Esophagus muscularis mucosa (tissue), 3 donors: ENCODE data around the gene TSPAN6.

ENCODE experiments used
- POLR2A ChIP-seq: fragments of 450-650 bp; IDR thresholded peaks from one replicate; pipeline ENCODE4 v1.6.1; 2017; ENCODE audit warnings: antibody characterized with exemption, moderate library complexity, mild to moderate bottlenecking, low read depth
- POLR2AphosphoS5 ChIP-seq, 2 donors: sonication (generic); formaldehyde crosslinking; IDR thresholded peaks; one replicate each; pipeline ENCODE4 v1.6.1; 2017; ENCODE audit warnings: antibody characterized with exemption in 2 of 2
- TF ChIP-seq, protein P1 (sequence below), 3 experiments: fragments of 200-600 bp in 2 of 3; fragments of 450-650 bp in 1 of 3; sonication (generic) in 2 of 3; IDR thresholded peaks; one replicate each; pipeline ENCODE4 v1.5.1; 2017 to 2019; ENCODE audit warnings: antibody characterized with exemption in 3 of 3, mild to moderate bottlenecking in 2 of 3, moderate library complexity in 1 of 3

DNA sequence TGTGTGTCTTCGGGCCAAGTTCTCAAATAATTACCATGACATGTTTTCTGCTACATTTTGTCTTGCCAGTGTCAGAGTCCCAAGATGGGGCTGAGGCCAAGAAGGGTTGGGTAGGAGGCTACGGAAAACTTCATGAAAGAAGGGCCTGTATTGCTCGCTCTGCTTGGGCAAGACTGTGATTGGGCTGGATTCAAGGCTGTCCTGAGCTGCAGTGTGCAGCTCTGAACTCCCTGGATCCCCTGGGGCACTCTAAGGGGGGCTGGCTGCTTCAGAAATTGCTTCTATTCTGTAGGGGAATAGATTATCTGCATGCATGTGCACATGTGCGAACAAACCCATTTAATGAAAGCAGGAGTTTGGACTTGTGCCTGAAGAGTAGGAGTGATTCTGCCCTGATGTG lies 13.6 kb downstream of the TSPAN6 start:
- TF ChIP-seq POLR2A (no peak), POLR2AphosphoS5 (IDR thresholded peaks at IDR 0.05) (no peak)
- TF ChIP-seq, protein P1, sequence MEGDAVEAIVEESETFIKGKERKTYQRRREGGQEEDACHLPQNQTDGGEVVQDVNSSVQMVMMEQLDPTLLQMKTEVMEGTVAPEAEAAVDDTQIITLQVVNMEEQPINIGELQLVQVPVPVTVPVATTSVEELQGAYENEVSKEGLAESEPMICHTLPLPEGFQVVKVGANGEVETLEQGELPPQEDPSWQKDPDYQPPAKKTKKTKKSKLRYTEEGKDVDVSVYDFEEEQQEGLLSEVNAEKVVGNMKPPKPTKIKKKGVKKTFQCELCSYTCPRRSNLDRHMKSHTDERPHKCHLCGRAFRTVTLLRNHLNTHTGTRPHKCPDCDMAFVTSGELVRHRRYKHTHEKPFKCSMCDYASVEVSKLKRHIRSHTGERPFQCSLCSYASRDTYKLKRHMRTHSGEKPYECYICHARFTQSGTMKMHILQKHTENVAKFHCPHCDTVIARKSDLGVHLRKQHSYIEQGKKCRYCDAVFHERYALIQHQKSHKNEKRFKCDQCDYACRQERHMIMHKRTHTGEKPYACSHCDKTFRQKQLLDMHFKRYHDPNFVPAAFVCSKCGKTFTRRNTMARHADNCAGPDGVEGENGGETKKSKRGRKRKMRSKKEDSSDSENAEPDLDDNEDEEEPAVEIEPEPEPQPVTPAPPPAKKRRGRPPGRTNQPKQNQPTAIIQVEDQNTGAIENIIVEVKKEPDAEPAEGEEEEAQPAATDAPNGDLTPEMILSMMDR (IDR thresholded peaks at IDR 0.05), result no peak
